ENCODE measurements around the gene GZF1.

GZF1 gene

DNA sequence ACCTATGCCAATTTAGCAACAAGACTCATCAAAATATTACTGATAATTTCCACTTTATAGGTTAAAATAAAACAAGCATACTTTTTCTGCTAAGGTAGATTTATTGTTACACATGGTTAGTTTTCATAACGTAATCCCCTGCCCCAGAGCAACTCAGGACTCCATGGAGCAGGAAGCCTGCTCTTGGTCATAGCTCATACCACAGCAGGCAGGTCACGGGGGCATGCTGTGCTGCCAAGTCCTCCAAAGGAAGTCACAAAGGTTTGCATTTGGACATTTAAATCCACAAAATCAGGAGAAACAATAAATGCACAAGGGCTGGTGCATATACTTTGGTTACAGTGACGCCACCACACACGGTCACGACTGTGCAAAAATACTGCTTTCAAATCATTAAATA, 12.5 kb downstream of the GZF1 start:
- no peak overlapping the region for H3K9ac ChIP-seq (ENCODE audit: low read depth, low read length)

DNA sequence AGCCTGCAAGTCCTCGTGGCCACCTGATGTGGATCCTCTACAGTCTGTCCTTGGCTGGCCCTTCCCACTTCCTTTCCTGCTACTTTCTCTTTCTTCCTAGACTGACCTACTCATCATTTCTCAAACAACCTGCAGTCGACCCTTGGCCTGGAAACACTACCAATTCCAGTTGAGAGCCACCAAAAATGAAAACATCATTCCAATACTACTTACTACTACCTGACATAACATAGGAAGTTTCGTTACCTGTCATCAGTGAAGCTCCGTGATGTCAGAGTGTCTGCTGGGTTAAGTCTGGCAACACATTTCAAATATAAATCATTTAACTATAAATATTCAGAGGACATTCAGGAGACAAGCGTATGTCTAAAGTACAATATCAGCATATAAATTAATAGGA, 13.8 kb downstream of the GZF1 start:
- no peaks in the 10 kb centered on the region for H3K27me3 ChIP-seq (ENCODE audit: insufficient read depth, low read length)

More for the DNA sequence above, 12.5 kb downstream of the GZF1 start:
- H3K9me3 ChIP-seq (ENCODE audit: insufficient read depth, low read depth, low read length), result no peaks in the 10 kb centered on the region
- H3K27me3 ChIP-seq (ENCODE audit: insufficient read depth, low read length), result no peaks in the 10 kb centered on the region
- H3K27ac ChIP-seq (ENCODE audit: low read length), result no peak overlapping the region
- peaks cover 90% of the 10 kb centered on the region for H3K36me3 ChIP-seq (ENCODE audit: insufficient read depth, low read depth, low read length)
- no peaks in the 10 kb centered on the region for H3K4me1 ChIP-seq (ENCODE audit: insufficient read depth, low read length)
- no peak overlapping the region for H3K4me3 ChIP-seq (ENCODE audit: low read length)

DNA sequence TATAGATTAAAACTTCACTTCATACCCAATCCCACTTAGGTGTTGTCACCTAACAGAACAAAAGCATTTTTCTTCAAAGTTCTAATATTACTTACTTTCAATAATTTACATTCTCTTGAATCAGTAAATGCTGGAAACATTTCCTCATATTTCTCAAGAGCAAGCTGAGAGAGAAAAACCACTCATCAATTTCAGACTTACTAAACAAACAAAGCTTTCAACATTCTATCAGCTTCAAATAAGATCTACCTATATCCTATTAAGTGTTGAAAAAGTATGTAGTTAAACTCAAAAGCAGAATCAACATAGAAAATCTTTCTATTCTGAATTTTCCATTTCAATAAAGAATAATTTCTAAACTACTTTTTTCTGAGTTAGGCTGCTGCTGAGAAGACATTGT, 17.8 kb downstream of the GZF1 start:
- Histone ChIP-seq H3K9me3 (ENCODE audit: insufficient read depth, low read depth, low read length) (no peaks in the 10 kb centered on the region), H3K27me3 (ENCODE audit: insufficient read depth, low read length) (no peaks in the 10 kb centered on the region), H3K36me3 (ENCODE audit: insufficient read depth, low read depth, low read length) (peaks cover 63% of the 10 kb centered on the region), H3K4me3 (ENCODE audit: low read length) (no peak overlapping the region), H3K4me1 (ENCODE audit: insufficient read depth, low read length) (no peaks in the 10 kb centered on the region), H3K9ac (ENCODE audit: low read depth, low read length) (no peak overlapping the region), H3K27ac (ENCODE audit: low read length) (no peak overlapping the region)

More for the DNA sequence above, 13.8 kb downstream of the GZF1 start:
- no peak overlapping the region for H3K27ac ChIP-seq (ENCODE audit: low read length)
- no peaks in the 10 kb centered on the region for H3K9me3 ChIP-seq (ENCODE audit: insufficient read depth, low read depth, low read length)
- H3K9ac ChIP-seq (ENCODE audit: low read depth, low read length), result no peak overlapping the region
- no peak overlapping the region for H3K4me3 ChIP-seq (ENCODE audit: low read length)
- peaks cover 89% of the 10 kb centered on the region for H3K36me3 ChIP-seq (ENCODE audit: insufficient read depth, low read depth, low read length)
- no peaks in the 10 kb centered on the region for H3K4me1 ChIP-seq (ENCODE audit: insufficient read depth, low read length)

DNA sequence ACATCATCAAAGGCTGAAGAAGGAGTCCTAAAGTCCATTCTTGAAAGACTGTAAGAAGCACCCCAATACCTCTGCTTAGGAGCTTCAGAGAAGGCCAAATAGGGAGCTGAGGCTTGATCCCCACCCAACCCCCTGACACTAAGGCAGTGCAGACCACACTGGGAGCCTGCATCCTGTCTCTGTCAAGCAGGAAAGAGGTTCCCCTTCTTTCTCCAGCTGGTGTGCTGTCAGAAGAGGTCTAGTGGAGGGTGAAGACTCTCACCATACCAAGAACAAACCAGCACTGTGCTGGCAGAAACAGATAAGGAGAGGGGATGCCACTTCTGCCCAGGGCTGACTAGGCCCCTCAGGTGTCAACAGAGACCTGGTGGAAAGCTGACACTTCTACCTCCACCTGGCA, 19.9 kb downstream of the GZF1 start:
- peaks cover 43% of the 10 kb centered on the region for H3K36me3 ChIP-seq (ENCODE audit: insufficient read depth, low read depth, low read length)
- no peak overlapping the region for H3K9ac ChIP-seq (ENCODE audit: low read depth, low read length)
- H3K4me3 ChIP-seq (ENCODE audit: low read length), result no peak overlapping the region
- no peaks in the 10 kb centered on the region for H3K4me1 ChIP-seq (ENCODE audit: insufficient read depth, low read length)
- H3K27me3 ChIP-seq (ENCODE audit: insufficient read depth, low read length), result no peaks in the 10 kb centered on the region
- H3K9me3 ChIP-seq (ENCODE audit: insufficient read depth, low read depth, low read length), result no peaks in the 10 kb centered on the region
- H3K27ac ChIP-seq (ENCODE audit: low read length), result no peak overlapping the region

DNA sequence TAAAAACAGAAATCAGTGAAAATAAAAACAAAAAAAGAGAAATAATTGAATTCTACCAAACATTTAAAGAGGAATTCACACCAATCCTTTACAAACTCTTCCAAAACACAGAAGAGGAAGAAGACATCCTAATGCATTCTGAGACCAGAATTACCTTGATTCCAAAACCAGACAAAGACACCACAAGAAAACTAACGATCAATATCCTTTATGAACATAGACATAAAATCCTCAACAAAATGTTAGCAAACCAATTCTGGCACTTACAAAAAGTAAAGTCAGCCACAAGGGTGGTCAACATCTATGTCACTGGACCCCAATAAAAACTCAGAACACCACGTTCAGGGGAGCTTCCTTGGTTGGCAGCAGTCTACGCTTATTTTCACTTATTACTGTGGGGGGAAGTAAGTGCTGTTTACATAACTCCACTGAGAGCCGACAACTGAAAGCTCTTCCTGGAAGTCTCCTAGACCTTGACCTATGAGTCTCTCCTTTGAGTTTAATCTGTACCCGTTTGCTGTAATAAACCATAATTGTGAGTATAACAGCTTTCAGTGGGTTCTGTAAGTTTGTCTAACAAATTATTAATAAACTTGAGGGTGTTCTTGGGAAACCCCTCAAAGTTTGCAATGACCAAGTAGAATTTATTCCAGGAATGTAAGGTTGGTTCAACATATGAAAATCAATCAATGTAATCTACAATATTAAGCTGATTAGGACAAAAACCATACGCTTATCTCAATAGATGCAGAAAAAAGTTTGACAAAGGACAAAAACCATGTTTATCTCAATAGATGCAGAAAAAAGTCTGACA, 24.5 kb downstream of the GZF1 start:
- no peaks in the 10 kb centered on the region for H3K9me3 ChIP-seq (ENCODE audit: insufficient read depth, low read depth, low read length)
- peaks cover 35% of the 10 kb centered on the region for H3K36me3 ChIP-seq (ENCODE audit: insufficient read depth, low read depth, low read length)
- H3K27me3 ChIP-seq (ENCODE audit: insufficient read depth, low read length), result no peaks in the 10 kb centered on the region
- H3K4me3 ChIP-seq (ENCODE audit: low read length), result no peak overlapping the region
- H3K27ac ChIP-seq (ENCODE audit: low read length), result no peak overlapping the region
- no peak overlapping the region for H3K9ac ChIP-seq (ENCODE audit: low read depth, low read length)
- H3K4me1 ChIP-seq (ENCODE audit: insufficient read depth, low read length), result peaks cover 2% of the 10 kb centered on the region; the same call in 1 of the 2 replicates

DNA sequence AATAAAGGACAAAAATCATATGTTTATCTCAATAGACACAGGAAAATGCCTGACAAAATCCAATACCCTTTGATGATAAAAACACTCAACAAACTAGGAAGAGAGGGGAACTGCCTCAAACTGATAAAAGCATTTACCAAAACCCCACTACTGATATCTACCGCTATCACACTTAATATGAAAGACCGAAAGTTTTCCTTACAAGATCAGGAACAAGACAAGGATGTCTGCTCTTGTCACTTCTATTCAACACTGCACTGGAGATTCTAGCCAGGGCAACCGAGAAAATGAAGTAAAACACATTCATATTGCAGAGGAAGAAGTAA, 25.1 kb downstream of the GZF1 start:
- peaks cover 8% of the 10 kb centered on the region; the same call in 1 of the 2 replicates for H3K4me1 ChIP-seq (ENCODE audit: insufficient read depth, low read length)
- H3K9ac ChIP-seq (ENCODE audit: low read depth, low read length), result no peak overlapping the region
- H3K27me3 ChIP-seq (ENCODE audit: insufficient read depth, low read length), result no peaks in the 10 kb centered on the region
- no peak overlapping the region for H3K4me3 ChIP-seq (ENCODE audit: low read length)
- no peak overlapping the region for H3K27ac ChIP-seq (ENCODE audit: low read length)
- no peaks in the 10 kb centered on the region for H3K9me3 ChIP-seq (ENCODE audit: insufficient read depth, low read depth, low read length)
- peaks cover 35% of the 10 kb centered on the region for H3K36me3 ChIP-seq (ENCODE audit: insufficient read depth, low read depth, low read length)

DNA sequence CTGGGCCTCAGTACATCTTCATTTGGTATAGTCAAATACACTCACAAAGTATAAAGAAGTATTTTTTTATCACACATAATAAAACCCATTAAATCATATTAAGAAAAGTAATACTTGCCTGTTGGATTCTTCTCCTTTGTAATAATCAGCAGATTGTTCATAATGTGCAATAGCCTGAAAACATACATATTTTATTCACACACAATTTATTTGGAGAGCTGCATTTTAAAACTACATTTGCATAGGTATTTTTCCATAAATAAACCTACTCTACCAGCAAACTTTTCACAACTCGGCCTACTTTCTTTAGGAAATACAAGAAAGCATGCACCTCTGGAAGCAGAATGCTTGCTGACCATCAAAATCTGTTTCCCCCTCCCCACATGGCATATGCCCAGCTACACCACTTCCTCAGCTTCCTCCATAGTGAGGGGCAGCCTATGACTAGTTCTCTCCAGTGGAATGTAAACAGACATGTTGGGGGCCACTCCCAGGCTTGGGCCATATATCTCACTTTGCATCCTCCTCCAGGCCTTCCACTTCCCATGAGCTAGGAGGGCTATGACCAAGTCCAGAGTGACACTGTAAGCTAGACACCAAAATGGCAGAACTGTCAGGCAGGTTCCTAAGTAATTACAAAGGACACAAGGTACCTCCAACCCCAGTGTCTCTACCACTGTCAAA, 28.3 kb downstream of the GZF1 start:
- H3K9me3 ChIP-seq (ENCODE audit: insufficient read depth, low read depth, low read length), result no peaks in the 10 kb centered on the region
- H3K36me3 ChIP-seq (ENCODE audit: insufficient read depth, low read depth, low read length), result peaks cover 54% of the 10 kb centered on the region

DNA sequence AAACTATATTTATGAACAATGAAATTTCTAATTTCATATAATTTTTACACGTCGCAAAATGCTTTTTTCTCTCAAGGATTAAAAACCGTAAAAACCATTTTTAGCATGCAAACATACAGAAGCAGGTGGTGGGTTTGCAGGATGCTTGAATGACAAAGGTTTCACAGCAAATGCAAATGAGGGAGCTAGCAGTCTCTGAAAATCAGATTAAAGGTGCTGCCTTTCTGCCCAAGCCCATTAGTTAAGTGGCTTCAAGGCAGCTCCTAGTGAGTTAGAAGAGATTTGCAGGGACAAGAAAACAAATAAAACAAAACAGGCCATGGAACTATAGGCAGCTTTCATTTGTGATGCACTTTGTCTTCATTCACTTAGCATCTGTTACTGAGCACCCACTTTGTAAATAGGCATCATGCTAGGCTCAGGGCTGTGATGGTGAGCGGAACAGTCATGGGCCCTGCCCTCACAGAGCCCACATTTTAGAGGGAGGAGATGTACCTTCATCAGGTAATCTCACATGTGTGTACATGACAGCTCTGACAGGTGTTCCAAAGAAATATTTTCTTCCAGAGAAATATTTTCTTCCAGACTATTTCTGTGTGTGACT, 29.8 kb downstream of the GZF1 start:
- Histone ChIP-seq H3K9me3 (ENCODE audit: insufficient read depth, low read depth, low read length) (no peaks in the 10 kb centered on the region), H3K27me3 (ENCODE audit: insufficient read depth, low read length) (no peaks in the 10 kb centered on the region), H3K4me1 (ENCODE audit: insufficient read depth, low read length) (peaks cover 11% of the 10 kb centered on the region; the same call in 1 of the 2 replicates), H3K27ac (ENCODE audit: low read length) (no peak overlapping the region), H3K4me3 (ENCODE audit: low read length) (no peak overlapping the region), H3K9ac (ENCODE audit: low read depth, low read length) (no peak overlapping the region), H3K36me3 (ENCODE audit: insufficient read depth, low read depth, low read length) (peaks cover 61% of the 10 kb centered on the region)

More for the DNA sequence above, 28.3 kb downstream of the GZF1 start:
- Histone ChIP-seq H3K9ac (ENCODE audit: low read depth, low read length) (no peak overlapping the region), H3K27me3 (ENCODE audit: insufficient read depth, low read length) (no peaks in the 10 kb centered on the region), H3K27ac (ENCODE audit: low read length) (no peak overlapping the region), H3K4me3 (ENCODE audit: low read length) (no peak overlapping the region), H3K4me1 (ENCODE audit: insufficient read depth, low read length) (peaks cover 11% of the 10 kb centered on the region; the same call in 1 of the 2 replicates)

DNA sequence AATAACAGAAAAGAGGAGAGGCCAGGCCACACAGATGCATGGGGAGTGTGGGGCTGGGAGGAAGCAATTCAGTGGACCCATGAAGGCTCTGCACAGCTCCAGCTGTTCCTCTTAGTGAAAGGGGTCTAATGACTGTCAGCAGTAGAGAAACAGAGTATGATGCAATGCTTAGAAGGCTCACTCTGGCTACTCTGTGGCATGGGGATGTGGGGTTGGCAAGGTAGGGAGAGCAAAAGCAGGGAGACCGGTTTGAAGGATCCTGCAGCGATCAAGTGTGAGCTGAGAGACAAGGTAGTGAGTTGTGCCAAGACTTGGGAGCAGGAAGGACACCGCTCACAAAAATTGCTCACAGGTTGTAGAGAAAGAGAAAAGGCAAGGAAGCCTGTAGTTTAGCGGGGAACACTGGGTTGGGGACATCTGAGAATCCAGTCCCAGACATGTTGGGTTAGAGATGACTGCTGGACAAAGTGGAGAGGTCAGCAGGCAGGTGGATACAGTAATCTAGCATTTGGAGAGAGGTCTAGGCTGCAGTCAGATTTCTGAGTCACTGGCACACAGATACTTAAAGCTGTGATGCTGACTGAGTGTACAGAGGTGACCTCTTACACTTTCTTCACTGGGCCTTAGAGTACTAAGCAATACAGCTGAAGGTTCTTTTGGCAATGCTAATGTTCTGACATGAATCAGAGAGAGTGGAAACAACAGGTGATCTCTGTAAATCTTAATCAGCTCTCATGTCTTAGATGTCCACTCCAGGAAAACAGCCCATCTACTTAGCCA, 32.2 kb downstream of the GZF1 start:
- H3K4me1 ChIP-seq (ENCODE audit: insufficient read depth, low read length), result peaks cover 11% of the 10 kb centered on the region; the same call in 1 of the 2 replicates
- no peaks in the 10 kb centered on the region for H3K27me3 ChIP-seq (ENCODE audit: insufficient read depth, low read length)
- H3K27ac ChIP-seq (ENCODE audit: low read length), result no peak overlapping the region
- H3K36me3 ChIP-seq (ENCODE audit: insufficient read depth, low read depth, low read length), result peaks cover 54% of the 10 kb centered on the region
- no peak overlapping the region for H3K4me3 ChIP-seq (ENCODE audit: low read length)
- no peaks in the 10 kb centered on the region for H3K9me3 ChIP-seq (ENCODE audit: insufficient read depth, low read depth, low read length)
- 0 out of 2 replicates have a peak overlapping the region, but pooled peaks have one; percentile 17 for H3K9ac ChIP-seq (ENCODE audit: low read depth, low read length)

DNA sequence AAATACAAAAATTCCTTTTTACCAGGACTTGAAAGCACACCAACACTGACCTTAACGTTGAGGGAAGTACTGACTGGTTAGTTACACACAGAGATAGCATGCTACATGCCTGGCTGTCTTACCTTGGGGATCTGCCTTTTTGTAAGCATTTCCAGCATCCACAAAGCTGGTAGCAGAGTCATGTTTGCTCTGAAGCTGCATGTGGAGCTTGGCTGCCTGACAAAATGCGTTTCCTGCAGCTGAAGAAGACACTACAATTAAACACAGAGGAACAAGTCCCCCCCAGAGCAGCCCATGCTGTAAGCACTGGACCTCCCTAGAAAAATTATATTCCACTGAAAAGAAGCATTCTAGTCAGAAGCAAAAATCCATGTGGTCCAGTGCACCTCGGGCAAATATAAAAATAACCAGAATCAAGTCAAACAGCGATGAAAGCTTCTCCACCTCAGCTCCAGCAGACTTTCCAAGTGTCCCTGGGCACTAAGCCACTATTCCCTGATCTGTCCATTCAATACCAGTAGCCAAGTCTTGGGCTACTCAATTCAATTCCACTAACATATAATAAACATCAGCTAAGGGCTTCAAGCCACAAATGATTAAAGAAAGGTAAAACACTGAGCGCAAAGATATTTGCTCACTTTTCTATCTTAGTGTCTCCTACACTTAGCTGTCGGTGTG, 35.1 kb downstream of the GZF1 start:
- no peaks in the 10 kb centered on the region for H3K27me3 ChIP-seq (ENCODE audit: insufficient read depth, low read length)
- H3K9ac ChIP-seq (ENCODE audit: low read depth, low read length), result no peak overlapping the region
- H3K36me3 ChIP-seq (ENCODE audit: insufficient read depth, low read depth, low read length), result peaks cover 49% of the 10 kb centered on the region
- H3K4me3 ChIP-seq (ENCODE audit: low read length), result no peak overlapping the region
- H3K4me1 ChIP-seq (ENCODE audit: insufficient read depth, low read length), result peaks cover 3% of the 10 kb centered on the region; the same call in 1 of the 2 replicates
- no peak overlapping the region for H3K27ac ChIP-seq (ENCODE audit: low read length)
- H3K9me3 ChIP-seq (ENCODE audit: insufficient read depth, low read depth, low read length), result no peaks in the 10 kb centered on the region

DNA sequence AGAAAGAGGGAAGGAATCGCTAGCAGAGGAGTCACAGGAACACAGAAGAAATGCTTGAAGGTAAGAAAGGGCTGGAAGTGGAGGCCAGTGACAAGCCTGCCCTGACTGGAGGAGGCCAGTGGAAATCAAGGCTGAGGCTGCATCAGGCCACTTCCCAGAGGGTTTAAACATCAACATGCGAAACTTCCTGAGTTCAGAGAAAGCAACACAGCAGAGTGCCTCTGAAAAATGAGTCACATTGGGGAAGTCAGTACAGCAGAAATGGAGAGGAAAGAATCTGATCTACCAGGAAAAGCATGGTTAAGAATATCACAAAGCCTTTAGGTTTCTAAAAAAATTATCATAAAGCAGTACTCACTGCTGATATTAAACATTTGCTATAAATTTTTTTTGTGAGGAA, 36.0 kb downstream of the GZF1 start:
- H3K27ac ChIP-seq (ENCODE audit: low read length), result no peak overlapping the region
- H3K9me3 ChIP-seq (ENCODE audit: insufficient read depth, low read depth, low read length), result no peaks in the 10 kb centered on the region
- no peaks in the 10 kb centered on the region for H3K4me1 ChIP-seq (ENCODE audit: insufficient read depth, low read length)
- H3K4me3 ChIP-seq (ENCODE audit: low read length), result no peak overlapping the region
- peak overlapping the region; percentile 16; the same call in 1 of the 2 replicates for H3K9ac ChIP-seq (ENCODE audit: low read depth, low read length)
- H3K36me3 ChIP-seq (ENCODE audit: insufficient read depth, low read depth, low read length), result peaks cover 53% of the 10 kb centered on the region
- H3K27me3 ChIP-seq (ENCODE audit: insufficient read depth, low read length), result no peaks in the 10 kb centered on the region

Data from iPS-20b (cell line).